ENCODE data around the gene NRXN2.

Gene NRXN2

GRCh38 chr11:64619811-64620380, 103.1 kb downstream of the NRXN2 start:
- no peak overlapping the region for H3K4me2 ChIP-seq (ENCODE audit: low read length)
- H3K9me2 ChIP-seq (replicated peaks; ENCODE audit: control insufficient read depth, low read length) = no peaks in the 10 kb centered on the region
- no peak for TF ChIP-seq EZH2phosphoT487 (IDR thresholded peaks at IDR 0.05; ENCODE audit: borderline replicate concordance, low read length)
- TF ChIP-seq CTCF (IDR thresholded peaks at IDR 0.05; ENCODE audit: low read depth, low read length, poor library complexity, severe bottlenecking) = no peak
- H3K4me3 ChIP-seq (ENCODE audit: low read length) = no peak overlapping the region
- no peaks in the 10 kb centered on the region for H3K36me3 ChIP-seq (ENCODE audit: control insufficient read depth, low read length)
- H3F3A ChIP-seq (ENCODE audit: control insufficient read depth, insufficient read depth) = no peaks in the 10 kb centered on the region
- no peaks in the 10 kb centered on the region for H3K27me3 ChIP-seq (ENCODE audit: control insufficient read depth, low read length)
- no peaks in the 10 kb centered on the region for H4K20me1 ChIP-seq (ENCODE audit: control insufficient read depth, insufficient read depth, low read depth, low read length)
- H3K9me3 ChIP-seq (ENCODE audit: control insufficient read depth, insufficient read depth, low read length) = no peaks in the 10 kb centered on the region
- H3K27ac ChIP-seq (ENCODE audit: low read depth, low read length) = no peak overlapping the region
- no peaks in the 10 kb centered on the region for H3K79me2 ChIP-seq (ENCODE audit: control insufficient read depth, low read length)
- H3K4me1 ChIP-seq (ENCODE audit: control insufficient read depth, low read length) = peaks cover 15% of the 10 kb centered on the region

- H3K36me3 ChIP-seq (ENCODE audit: control insufficient read depth, low read length) = no peaks in the 10 kb centered on the region
- H3K4me1 ChIP-seq (ENCODE audit: control insufficient read depth, low read length) = peaks cover 11% of the 10 kb centered on the region
- TF ChIP-seq CTCF (IDR thresholded peaks at IDR 0.05; ENCODE audit: low read depth, low read length, poor library complexity, severe bottlenecking) (no peak), EZH2phosphoT487 (IDR thresholded peaks at IDR 0.05; ENCODE audit: borderline replicate concordance, low read length) (no peak)
- no peaks in the 10 kb centered on the region for H3K9me2 ChIP-seq (replicated peaks; ENCODE audit: control insufficient read depth, low read length)
- H3K4me3 ChIP-seq (ENCODE audit: low read length) = no peak overlapping the region
- H3K79me2 ChIP-seq (ENCODE audit: control insufficient read depth, low read length) = no peaks in the 10 kb centered on the region
- no peaks in the 10 kb centered on the region for H3F3A ChIP-seq (ENCODE audit: control insufficient read depth, insufficient read depth)
- no peaks in the 10 kb centered on the region for H3K9me3 ChIP-seq (ENCODE audit: control insufficient read depth, insufficient read depth, low read length)
- H3K27me3 ChIP-seq (ENCODE audit: control insufficient read depth, low read length) = no peaks in the 10 kb centered on the region
- no peak overlapping the region for H3K4me2 ChIP-seq (ENCODE audit: low read length)
- H4K20me1 ChIP-seq (ENCODE audit: control insufficient read depth, insufficient read depth, low read depth, low read length) = no peaks in the 10 kb centered on the region
- no peak overlapping the region for H3K27ac ChIP-seq (ENCODE audit: low read depth, low read length)
These were observed 103.8 kb downstream of the NRXN2 start for GRCh38 chr11:64619196-64619595.

GRCh38 chr11:64616817-64617216, 106.2 kb downstream of the NRXN2 start:
- H3K36me3 ChIP-seq (ENCODE audit: control insufficient read depth, low read length) = no peaks in the 10 kb centered on the region
- H3K27ac ChIP-seq (ENCODE audit: low read depth, low read length) = no peak overlapping the region
- peaks cover 9% of the 10 kb centered on the region for H3K4me1 ChIP-seq (ENCODE audit: control insufficient read depth, low read length)
- H3F3A ChIP-seq (ENCODE audit: control insufficient read depth, insufficient read depth) = no peaks in the 10 kb centered on the region
- H3K9me2 ChIP-seq (replicated peaks; ENCODE audit: control insufficient read depth, low read length) = no peaks in the 10 kb centered on the region
- H4K20me1 ChIP-seq (ENCODE audit: control insufficient read depth, insufficient read depth, low read depth, low read length) = no peaks in the 10 kb centered on the region
- TF ChIP-seq EZH2phosphoT487 (IDR thresholded peaks at IDR 0.05; ENCODE audit: borderline replicate concordance, low read length) (no peak), CTCF (IDR thresholded peaks at IDR 0.05; ENCODE audit: low read depth, low read length, poor library complexity, severe bottlenecking) (no peak)
- H3K4me2 ChIP-seq (ENCODE audit: low read length) = no peak overlapping the region
- H3K27me3 ChIP-seq (ENCODE audit: control insufficient read depth, low read length) = no peaks in the 10 kb centered on the region
- no peak overlapping the region for H3K4me3 ChIP-seq (ENCODE audit: low read length)
- H3K9me3 ChIP-seq (ENCODE audit: control insufficient read depth, insufficient read depth, low read length) = no peaks in the 10 kb centered on the region
- no peaks in the 10 kb centered on the region for H3K79me2 ChIP-seq (ENCODE audit: control insufficient read depth, low read length)
